ENCODE measurements around the gene PIGN.

DNA sequence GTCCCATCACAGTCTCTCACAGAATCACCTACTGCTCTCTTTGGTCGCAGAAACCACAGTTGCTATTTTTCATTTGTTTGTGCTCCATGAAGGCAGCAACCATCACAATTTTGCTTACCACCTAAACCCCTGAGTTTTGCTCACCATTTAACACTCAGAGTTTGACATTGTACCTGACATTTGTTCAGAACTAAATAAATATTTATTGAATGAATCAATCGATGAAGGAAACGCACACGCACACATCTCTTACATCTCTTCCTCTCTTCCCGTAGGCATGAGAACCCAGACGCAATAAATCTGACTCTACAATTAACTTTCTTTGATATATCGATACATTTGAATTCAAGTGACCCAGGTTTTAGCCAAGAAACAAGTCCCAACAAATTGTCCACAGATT, 188.5 kb downstream of the PIGN start:
- TF ChIP-seq, protein P1, sequence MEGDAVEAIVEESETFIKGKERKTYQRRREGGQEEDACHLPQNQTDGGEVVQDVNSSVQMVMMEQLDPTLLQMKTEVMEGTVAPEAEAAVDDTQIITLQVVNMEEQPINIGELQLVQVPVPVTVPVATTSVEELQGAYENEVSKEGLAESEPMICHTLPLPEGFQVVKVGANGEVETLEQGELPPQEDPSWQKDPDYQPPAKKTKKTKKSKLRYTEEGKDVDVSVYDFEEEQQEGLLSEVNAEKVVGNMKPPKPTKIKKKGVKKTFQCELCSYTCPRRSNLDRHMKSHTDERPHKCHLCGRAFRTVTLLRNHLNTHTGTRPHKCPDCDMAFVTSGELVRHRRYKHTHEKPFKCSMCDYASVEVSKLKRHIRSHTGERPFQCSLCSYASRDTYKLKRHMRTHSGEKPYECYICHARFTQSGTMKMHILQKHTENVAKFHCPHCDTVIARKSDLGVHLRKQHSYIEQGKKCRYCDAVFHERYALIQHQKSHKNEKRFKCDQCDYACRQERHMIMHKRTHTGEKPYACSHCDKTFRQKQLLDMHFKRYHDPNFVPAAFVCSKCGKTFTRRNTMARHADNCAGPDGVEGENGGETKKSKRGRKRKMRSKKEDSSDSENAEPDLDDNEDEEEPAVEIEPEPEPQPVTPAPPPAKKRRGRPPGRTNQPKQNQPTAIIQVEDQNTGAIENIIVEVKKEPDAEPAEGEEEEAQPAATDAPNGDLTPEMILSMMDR (IDR thresholded peaks at IDR 0.05; ENCODE audit: low read depth, low read length), result no peak
- TF ChIP-seq POLR2A (IDR thresholded peaks at IDR 0.05; ENCODE audit: extremely low read depth, insufficient read length), result no peak
